Neural progenitor cell (in vitro differentiated cells): Measurements from ENCODE around the gene HOXD11.

Experiments
- EZH2phosphoT487 ChIP-seq: fragments of 200-600 bp; sonication (generic); IDR thresholded peaks from 2 replicates; pipeline ENCODE4 v1.6.1; 2017; ENCODE audit warnings: antibody characterized with exemption
- TF ChIP-seq, protein P1 (sequence below): fragments of 200-600 bp; sonication (generic); IDR thresholded peaks from 2 replicates; pipeline ENCODE4 v1.5.1; 2017; ENCODE audit warnings: antibody characterized with exemption, mild to moderate bottlenecking

DNA sequence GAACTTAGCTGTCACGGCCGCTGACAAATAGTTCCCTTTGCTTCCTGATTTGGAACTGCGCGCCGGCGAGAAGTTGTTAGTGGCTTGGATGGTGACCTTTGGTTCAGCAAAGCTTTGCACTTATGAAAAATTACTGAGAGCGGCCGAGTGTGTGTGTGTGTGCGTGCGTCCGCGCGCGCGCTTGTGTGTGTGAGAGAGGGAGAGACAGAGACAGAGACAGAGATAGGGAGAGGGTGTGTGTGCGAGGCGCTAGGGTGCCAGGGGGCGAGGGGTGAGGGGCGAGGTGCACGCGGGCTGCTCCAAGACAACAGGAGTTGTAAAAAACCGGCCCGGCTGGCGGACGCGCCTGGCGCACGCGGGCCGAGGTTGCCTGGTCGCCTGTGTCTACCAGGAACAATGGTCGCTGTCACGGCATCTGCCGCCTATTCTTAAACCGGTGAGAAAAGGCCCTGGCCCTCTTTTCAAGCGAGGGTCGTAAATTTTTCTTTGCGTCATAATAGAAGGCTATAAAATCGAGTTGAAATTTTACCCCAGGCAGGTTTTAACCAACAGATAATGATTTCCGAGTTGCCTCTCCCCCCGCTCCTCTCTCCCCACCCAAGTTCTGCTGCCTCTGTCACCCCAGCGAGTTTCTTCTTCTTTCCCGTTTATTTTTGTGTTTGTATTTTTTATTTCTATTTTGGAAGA, 50.6 kb downstream of the HOXD11 start:
- TF ChIP-seq, protein P1, sequence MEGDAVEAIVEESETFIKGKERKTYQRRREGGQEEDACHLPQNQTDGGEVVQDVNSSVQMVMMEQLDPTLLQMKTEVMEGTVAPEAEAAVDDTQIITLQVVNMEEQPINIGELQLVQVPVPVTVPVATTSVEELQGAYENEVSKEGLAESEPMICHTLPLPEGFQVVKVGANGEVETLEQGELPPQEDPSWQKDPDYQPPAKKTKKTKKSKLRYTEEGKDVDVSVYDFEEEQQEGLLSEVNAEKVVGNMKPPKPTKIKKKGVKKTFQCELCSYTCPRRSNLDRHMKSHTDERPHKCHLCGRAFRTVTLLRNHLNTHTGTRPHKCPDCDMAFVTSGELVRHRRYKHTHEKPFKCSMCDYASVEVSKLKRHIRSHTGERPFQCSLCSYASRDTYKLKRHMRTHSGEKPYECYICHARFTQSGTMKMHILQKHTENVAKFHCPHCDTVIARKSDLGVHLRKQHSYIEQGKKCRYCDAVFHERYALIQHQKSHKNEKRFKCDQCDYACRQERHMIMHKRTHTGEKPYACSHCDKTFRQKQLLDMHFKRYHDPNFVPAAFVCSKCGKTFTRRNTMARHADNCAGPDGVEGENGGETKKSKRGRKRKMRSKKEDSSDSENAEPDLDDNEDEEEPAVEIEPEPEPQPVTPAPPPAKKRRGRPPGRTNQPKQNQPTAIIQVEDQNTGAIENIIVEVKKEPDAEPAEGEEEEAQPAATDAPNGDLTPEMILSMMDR = no peak
- peak; percentile 99 for TF ChIP-seq EZH2phosphoT487
